MCF 10A (cell line): Measurements from ENCODE around the gene TWIST2. TPM values are rescaled to one million over a fixed set of nuclear protein-coding genes. Genes with fewer than 3 reads are reported as not detected.

Experiments
- BruUV-seq: library from RNA; stranded (reverse); fragments of 400-500 nt; replicated peaks from 2 replicates; lab custom pipeline; 2021; lab: Mats Ljungman, UMichigan
- CTCF ChIA-PET: fragments of 300-600 bp; sonication (Branson Sonifier 250); formaldehyde crosslinking; extraction: SDS; loops from one replicate; lab custom pipeline; 2021; ENCODE audit warnings: antibody characterized with exemption, inconsistent platforms; lab: Yijun Ruan, JAX
- POLR2A ChIA-PET: fragments of 300-600, 350-650 bp; sonication (Branson Sonifier 250); formaldehyde crosslinking; extraction: SDS; loops from one replicate; lab custom pipeline; 2020; ENCODE audit warnings: antibody characterized with exemption, inconsistent platforms; lab: Yijun Ruan, JAX
- DNase-seq: peaks from one replicate; pipeline ENCODE4 v3.0.0-alpha.2; 2018; ENCODE audit not compliant: unreplicated experiment
- H3K27ac Mint-ChIP-seq: one replicate; pipeline ENCODE4 v1.8.0; 2022; ENCODE audit warnings: mild to moderate bottlenecking, low read depth, mixed read lengths; ENCODE audit not compliant: unreplicated experiment
- H3K27me3 Mint-ChIP-seq: one replicate; pipeline ENCODE4 v1.8.0; 2022; ENCODE audit warnings: mixed read lengths; ENCODE audit not compliant: insufficient read depth, unreplicated experiment
- H3K36me3 Mint-ChIP-seq: one replicate; pipeline ENCODE4 v1.8.0; 2022; ENCODE audit warnings: mild to moderate bottlenecking, moderate library complexity, mixed read lengths; ENCODE audit not compliant: insufficient read depth, unreplicated experiment
- H3K4me1 Mint-ChIP-seq: one replicate; pipeline ENCODE4 v1.8.0; 2022; ENCODE audit warnings: mixed read lengths; ENCODE audit not compliant: insufficient read depth, unreplicated experiment
- H3K4me3 Mint-ChIP-seq: one replicate; pipeline ENCODE4 v1.8.0; 2022; ENCODE audit warnings: mild to moderate bottlenecking, moderate library complexity, mixed read lengths; ENCODE audit not compliant: unreplicated experiment
- H3K9me3 Mint-ChIP-seq: one replicate; pipeline ENCODE4 v1.8.0; 2022; ENCODE audit warnings: mixed read lengths; ENCODE audit not compliant: unreplicated experiment
- intact Hi-C: fragments of 100-400 bp; cut with micrococcal nuclease; formaldehyde crosslinking; loops from 2 replicates; pipeline ENCODE4 v1.14.1; 2022
- total RNA-seq: library from RNA; stranded (reverse); gene quantifications from 2 replicates; pipeline ENCODE4 v1.2.3, GENCODE V29; 2022
- TF ChIP-seq, protein P1 (sequence below): fragments of 200-600 bp; IDR thresholded peaks from one replicate; pipeline ENCODE4 v1.8.0; 2022; ENCODE audit warnings: antibody characterized with exemption, mild to moderate bottlenecking; ENCODE audit not compliant: unreplicated experiment

TWIST2 gene
- total RNA-seq, 1 experiment from 2014 or later, result 30.2 TPM

DNA sequence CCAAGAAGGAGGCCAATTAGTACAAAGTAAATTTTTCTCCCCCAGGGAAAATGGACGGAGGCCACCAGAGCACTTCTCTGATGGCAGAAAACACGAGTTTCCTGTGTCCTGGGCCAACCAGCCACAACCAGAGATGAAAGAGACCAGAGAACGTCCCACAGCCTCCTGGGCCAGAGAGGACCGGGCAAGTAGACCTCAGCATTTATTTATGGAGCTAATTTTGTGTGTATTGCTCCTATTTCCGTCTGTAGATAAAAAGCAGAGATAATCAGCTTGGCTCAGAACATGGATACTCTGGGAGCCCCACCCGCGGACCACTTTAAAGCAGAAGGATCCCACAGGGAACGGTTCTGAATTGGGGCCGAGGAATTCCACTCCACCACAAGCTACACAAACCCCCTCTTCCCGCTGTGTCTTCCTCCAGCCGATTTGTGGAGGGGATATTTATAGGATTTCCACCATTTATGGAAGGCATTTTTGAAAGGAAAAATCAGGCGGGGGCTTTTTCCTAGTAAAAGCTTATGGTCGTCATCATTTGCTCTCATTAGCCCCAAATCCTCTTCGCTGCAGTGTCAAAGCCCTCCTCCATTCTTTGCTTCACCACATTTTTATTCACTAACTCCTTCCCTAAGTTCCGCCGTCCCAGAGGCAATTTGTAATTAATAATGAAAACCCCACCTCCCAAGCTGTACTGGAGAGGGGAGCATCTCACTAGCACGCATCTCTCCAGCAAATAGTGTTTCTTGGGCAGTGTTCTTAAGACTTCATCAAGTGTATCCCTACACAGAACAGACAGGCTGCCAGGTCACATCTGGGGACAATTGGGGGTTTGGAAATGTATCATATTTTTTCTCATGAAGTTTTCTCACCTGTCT, 43.7 kb upstream of the TWIST2 start:
- POLR2A ChIA-PET, result interaction anchor here (0.9 to 1.7 kb wide), 2 partner anchors 11 to 44 kb away, joined by 3 to 5 read pairs; no protein-coding TSS in a partner anchor
- Mint-ChIP-seq H3K36me3 (no peaks in the 10 kb centered on the region), H3K9me3 (peaks cover 11% of the 10 kb centered on the region), H3K4me1 (peaks cover 18% of the 10 kb centered on the region), H3K4me3 (no peak overlapping the region), H3K27ac (no peak overlapping the region), H3K27me3 (no peaks in the 10 kb centered on the region)
- CTCF ChIA-PET, result interaction anchor here (0.6 to 0.9 kb wide), 2 partner anchors 340 to 417 kb away, joined by 3 read pairs; no protein-coding TSS in a partner anchor
- no TSS peak for BruUV-seq
- TF ChIP-seq, protein P1, sequence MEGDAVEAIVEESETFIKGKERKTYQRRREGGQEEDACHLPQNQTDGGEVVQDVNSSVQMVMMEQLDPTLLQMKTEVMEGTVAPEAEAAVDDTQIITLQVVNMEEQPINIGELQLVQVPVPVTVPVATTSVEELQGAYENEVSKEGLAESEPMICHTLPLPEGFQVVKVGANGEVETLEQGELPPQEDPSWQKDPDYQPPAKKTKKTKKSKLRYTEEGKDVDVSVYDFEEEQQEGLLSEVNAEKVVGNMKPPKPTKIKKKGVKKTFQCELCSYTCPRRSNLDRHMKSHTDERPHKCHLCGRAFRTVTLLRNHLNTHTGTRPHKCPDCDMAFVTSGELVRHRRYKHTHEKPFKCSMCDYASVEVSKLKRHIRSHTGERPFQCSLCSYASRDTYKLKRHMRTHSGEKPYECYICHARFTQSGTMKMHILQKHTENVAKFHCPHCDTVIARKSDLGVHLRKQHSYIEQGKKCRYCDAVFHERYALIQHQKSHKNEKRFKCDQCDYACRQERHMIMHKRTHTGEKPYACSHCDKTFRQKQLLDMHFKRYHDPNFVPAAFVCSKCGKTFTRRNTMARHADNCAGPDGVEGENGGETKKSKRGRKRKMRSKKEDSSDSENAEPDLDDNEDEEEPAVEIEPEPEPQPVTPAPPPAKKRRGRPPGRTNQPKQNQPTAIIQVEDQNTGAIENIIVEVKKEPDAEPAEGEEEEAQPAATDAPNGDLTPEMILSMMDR, result no peak
- intact Hi-C loops, result no loop called here
- no peak for DNase-seq

DNA sequence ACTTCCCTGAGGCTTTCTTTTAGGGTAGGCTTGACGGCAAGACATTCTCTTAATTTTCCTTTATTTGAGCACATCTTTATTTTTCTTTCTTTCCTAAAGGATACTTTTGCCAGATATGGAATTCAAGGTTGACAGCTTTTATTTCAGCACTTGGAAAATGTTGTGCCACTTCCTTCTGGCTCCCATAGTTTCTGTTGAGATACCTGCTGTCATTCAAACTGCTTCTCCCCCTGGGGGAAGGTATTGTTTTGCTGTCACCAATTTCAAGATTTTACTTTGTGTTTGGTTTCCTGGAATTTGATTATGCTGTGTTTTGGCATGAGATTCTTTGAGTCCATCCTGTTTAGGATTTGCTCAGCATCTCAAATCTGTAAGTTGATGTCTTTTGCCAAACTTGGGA, 39.1 kb upstream of the TWIST2 start:
- ChIA-PET POLR2A (no interaction called here), CTCF (interaction anchor here (0.7 kb wide), 1 partner anchor 1183 kb away, joined by 3 read pairs; no protein-coding TSS in a partner anchor)
- no TSS peak for BruUV-seq
- H3K9me3 Mint-ChIP-seq, result peaks cover 22% of the 10 kb centered on the region
- DNase-seq, result no peak
- intact Hi-C loops, result no loop called here
- no peak overlapping the region for H3K4me3 Mint-ChIP-seq
- peaks cover 6% of the 10 kb centered on the region for H3K36me3 Mint-ChIP-seq
- no peaks in the 10 kb centered on the region for H3K4me1 Mint-ChIP-seq
- H3K27me3 Mint-ChIP-seq, result peaks cover 7% of the 10 kb centered on the region
- H3K27ac Mint-ChIP-seq, result no peak overlapping the region
- TF ChIP-seq, protein P1, result no peak

DNA sequence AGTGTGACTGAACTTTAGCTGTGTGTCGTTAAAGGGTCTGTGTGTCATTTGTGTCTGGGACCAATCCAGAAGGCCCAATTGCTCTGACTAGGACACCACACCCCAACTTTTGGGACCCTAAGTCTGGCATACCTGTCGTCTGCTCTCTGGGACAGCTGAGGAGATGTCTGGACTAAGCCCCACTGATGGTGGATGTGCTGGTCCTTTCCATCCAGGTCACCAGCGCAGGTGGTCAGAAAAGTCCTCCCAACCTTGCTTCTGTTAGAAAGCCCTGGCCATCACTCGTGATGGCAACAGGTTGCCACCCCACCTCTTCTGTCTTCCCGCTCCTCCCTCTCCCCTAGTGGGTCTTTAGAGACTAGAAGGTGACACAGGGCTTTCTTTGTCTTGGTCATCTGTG, 37.6 kb upstream of the TWIST2 start:
- TF ChIP-seq, protein P1, result no peak
- Mint-ChIP-seq H3K9me3 (peaks cover 22% of the 10 kb centered on the region), H3K36me3 (peaks cover 6% of the 10 kb centered on the region), H3K27me3 (peaks cover 11% of the 10 kb centered on the region), H3K4me3 (no peak overlapping the region), H3K27ac (no peak overlapping the region), H3K4me1 (no peaks in the 10 kb centered on the region)
- ChIA-PET POLR2A (no interaction called here), CTCF (no interaction called here)
- no TSS peak for BruUV-seq
- intact Hi-C loops, result no loop called here
- no peak for DNase-seq

DNA sequence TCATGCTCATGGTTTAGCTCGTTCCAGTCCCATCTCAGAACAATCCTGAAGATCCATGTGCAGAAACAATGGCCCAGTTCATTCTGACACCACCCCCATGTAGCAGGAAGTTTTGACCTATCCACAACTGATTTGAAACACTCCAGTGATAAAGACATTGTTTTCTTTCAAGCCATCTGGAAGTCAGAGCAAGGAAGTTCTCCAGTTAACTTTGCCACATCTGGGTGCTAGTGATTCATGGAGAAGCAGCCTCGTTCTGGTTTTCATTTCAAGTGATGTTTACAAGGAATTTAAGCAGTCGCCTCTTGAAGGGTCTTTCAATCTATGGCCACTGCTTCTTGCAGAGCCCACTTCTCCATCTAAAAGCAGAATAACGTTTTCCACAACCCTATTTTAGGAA, 36.6 kb upstream of the TWIST2 start:
- POLR2A ChIA-PET, result no interaction called here
- Mint-ChIP-seq H3K36me3 (peaks cover 6% of the 10 kb centered on the region), H3K4me3 (no peak overlapping the region), H3K27me3 (peaks cover 11% of the 10 kb centered on the region), H3K4me1 (no peaks in the 10 kb centered on the region), H3K27ac (no peak overlapping the region), H3K9me3 (peaks cover 22% of the 10 kb centered on the region)
- CTCF ChIA-PET, result no interaction called here
- BruUV-seq, result no TSS peak
- intact Hi-C loops, result no loop called here
- TF ChIP-seq, protein P1, result no peak
- DNase-seq, result no peak
